Endothelial cell (in vitro differentiated cells): ENCODE data around the gene UBC. TPM values are rescaled to one million over a fixed set of nuclear protein-coding genes. Genes with fewer than 3 reads are reported as not detected.

Experiments
- DNase-seq: peaks from one replicate; pipeline ENCODE4 v3.0.0; 2021; ENCODE audit warnings: low spot score
- H3K27ac Mint-ChIP-seq: one replicate; pipeline ENCODE4 v1.8.0; 2021; ENCODE audit warnings: mixed read lengths, inconsistent platforms; ENCODE audit not compliant: unreplicated experiment
- H3K27me3 Mint-ChIP-seq: one replicate; pipeline ENCODE4 v1.8.0; 2021; ENCODE audit warnings: mild to moderate bottlenecking, moderate library complexity, mixed read lengths, inconsistent platforms; ENCODE audit not compliant: unreplicated experiment
- H3K36me3 Mint-ChIP-seq: one replicate; pipeline ENCODE4 v1.8.0; 2021; ENCODE audit warnings: mild to moderate bottlenecking, low read depth, mixed read lengths, inconsistent platforms; ENCODE audit not compliant: unreplicated experiment
- H3K4me1 Mint-ChIP-seq: one replicate; pipeline ENCODE4 v1.8.0; 2021; ENCODE audit warnings: mild to moderate bottlenecking, mixed read lengths, inconsistent platforms; ENCODE audit not compliant: unreplicated experiment
- H3K4me3 Mint-ChIP-seq: one replicate; pipeline ENCODE4 v1.8.0; 2021; ENCODE audit warnings: mild to moderate bottlenecking, mixed read lengths, inconsistent platforms; ENCODE audit not compliant: unreplicated experiment
- H3K9me3 Mint-ChIP-seq: one replicate; pipeline ENCODE4 v1.8.0; 2021; ENCODE audit warnings: mixed read lengths, inconsistent platforms; ENCODE audit not compliant: unreplicated experiment
- CTCF ChIP-seq: fragments of 200-600 bp; sonication (generic); IDR thresholded peaks from one replicate; pipeline ENCODE4 v1.5.0; 2021; ENCODE audit warnings: antibody characterized with exemption; ENCODE audit not compliant: unreplicated experiment
- total RNA-seq: library from RNA; stranded (reverse); fragmentation: NEBNext Ultra II Directional; extraction: Animal tissue kit (Norgen Biotek cat#: 25700); gene quantifications from one replicate; pipeline ENCODE4 v1.2.1, GENCODE V29; 2021; ENCODE audit not compliant: unreplicated experiment

Gene UBC
- total RNA-seq, 1 donor from 2014 or later: 765 TPM

GRCh38 chr12:124872068-124872719 is 42.3 kb downstream of the UBC start:
- H3K36me3 Mint-ChIP-seq: no peaks in the 10 kb centered on the region
- TF ChIP-seq CTCF: no peak
- DNase-seq: no peak
- peaks cover 26% of the 10 kb centered on the region for H3K4me1 Mint-ChIP-seq
- no peaks in the 10 kb centered on the region for H3K9me3 Mint-ChIP-seq
- peaks cover 4% of the 10 kb centered on the region for H3K27me3 Mint-ChIP-seq
- peak overlapping the region; percentile 43 for H3K4me3 Mint-ChIP-seq
- H3K27ac Mint-ChIP-seq: no peak overlapping the region

- no peak for TF ChIP-seq CTCF
- Mint-ChIP-seq H3K4me1 (peaks cover 28% of the 10 kb centered on the region), H3K36me3 (no peaks in the 10 kb centered on the region), H3K4me3 (no peak overlapping the region), H3K9me3 (no peaks in the 10 kb centered on the region), H3K27ac (no peak overlapping the region), H3K27me3 (peaks cover 7% of the 10 kb centered on the region)
- DNase-seq: no peak
These were observed 43.2 kb downstream of the UBC start for GRCh38 chr12:124871297-124871696.

GRCh38 chr12:124870515-124870914 is 43.9 kb downstream of the UBC start:
- no peak for DNase-seq
- H3K36me3 Mint-ChIP-seq: no peaks in the 10 kb centered on the region
- H3K4me3 Mint-ChIP-seq: no peak overlapping the region
- peaks cover 9% of the 10 kb centered on the region for H3K27me3 Mint-ChIP-seq
- TF ChIP-seq CTCF: no peak
- H3K9me3 Mint-ChIP-seq: no peaks in the 10 kb centered on the region
- peaks cover 34% of the 10 kb centered on the region for H3K4me1 Mint-ChIP-seq
- no peak overlapping the region for H3K27ac Mint-ChIP-seq

GRCh38 chr12:124869059-124869665 is 45.3 kb downstream of the UBC start:
- Mint-ChIP-seq H3K27ac (no peak overlapping the region), H3K4me1 (peaks cover 39% of the 10 kb centered on the region), H3K27me3 (peaks cover 13% of the 10 kb centered on the region), H3K36me3 (no peaks in the 10 kb centered on the region), H3K4me3 (no peak overlapping the region), H3K9me3 (no peaks in the 10 kb centered on the region)
- no peak for TF ChIP-seq CTCF
- DNase-seq: no peak
